ENCODE measurements around the gene STXBP2.

GRCh38 chr19:7640803-7641202 is 3.9 kb downstream of the STXBP2 start:
- TF ChIP-seq EZH2 (IDR thresholded peaks at IDR 0.05) (no peak), POLR2AphosphoS5 (IDR thresholded peaks at IDR 0.05; ENCODE audit: borderline replicate concordance, low read depth, low read length) (no peak), FOXP2 (optimal IDR thresholded peaks at IDR 0.05; ENCODE audit: control extremely low read depth, extremely low read length, insufficient read depth) (no peak)
